Right lobe of liver (tissue), 4 donors: Measurements from ENCODE around the gene FBL.

Experiments used
- CTCF ChIP-seq, 4 donors: fragments of 200-600 bp in 3 of 4; fragments of 450-650 bp in 1 of 4; IDR thresholded peaks; one replicate each; pipeline versions ENCODE4 v1.5.1 to v1.8.0; 2016 to 2022; ENCODE audit warnings: antibody characterized with exemption in 4 of 4, mild to moderate bottlenecking in 2 of 4
- POLR2A ChIP-seq: fragments of 450-650 bp; IDR thresholded peaks from one replicate; pipeline ENCODE4 v1.6.1; 2017; ENCODE audit warnings: antibody characterized with exemption, mild to moderate bottlenecking
- donor health status: DM: no; HTN: no; CAD: no.
- donor health status: DM: no; HTN: no; CAD: no.
- donor health status: DM: no; HTN: yes; CAD: no.

- TF ChIP-seq CTCF (IDR thresholded peaks at IDR 0.05) (no peak), POLR2A (no peak)
Measured at GRCh38 chr19:39819786-39820185, 26.4 kb downstream of the FBL start.
